Gastrocnemius medialis (tissue), 4 donors: ENCODE measurements around the gene SNRPD3.

Source experiments
- CTCF ChIP-seq, 5 experiments: fragments of 450-650 bp in 3 of 5; fragments of 200-600 bp in 2 of 5; sonication (generic) in 2 of 5; IDR thresholded peaks in 4 of 5; conservative IDR thresholded peaks in 1 of 5; 1 replicate in 4 of 5; 2 replicates in 1 of 5; pipeline ENCODE4 v1.5.1; 2016 to 2019; ENCODE audit warnings: antibody characterized with exemption in 5 of 5, mild to moderate bottlenecking in 3 of 5, moderate library complexity in 3 of 5
- POLR2A ChIP-seq, 2 donors: fragments of 450-650 bp; IDR thresholded peaks; one replicate each; pipeline ENCODE4 v1.6.1; 2017; ENCODE audit warnings: antibody characterized with exemption in 2 of 2, mild to moderate bottlenecking in 2 of 2, moderate library complexity in 2 of 2

- no peak for TF ChIP-seq CTCF (IDR thresholded peaks at IDR 0.05 in 4 of 5, conservative IDR thresholded peaks at IDR 0.05 in 1 of 5)
- TF ChIP-seq POLR2A (IDR thresholded peaks at IDR 0.05): no peak
Measured at GRCh38 chr22:24548812-24549211, 7.0 kb upstream of the SNRPD3 start.
